Psoas muscle (tissue), 8 donors: Measurements from ENCODE around the gene KANK4. TPM values are rescaled to one million over a fixed set of nuclear protein-coding genes. Genes with fewer than 3 reads are reported as not detected.

Experiments
- ATAC-seq, 4 donors: fragments of 200-7000 bp; cut with Tn5 transposase; one replicate each; pipeline ENCODE4 v1.9.1; 2020; ENCODE audit warnings: moderate library complexity in 3 of 4, mild to moderate bottlenecking in 2 of 4
- DNase-seq, 2 donors: peaks; one replicate each; pipeline ENCODE4 v3.0.0-alpha.2; 2020
- H3K27ac ChIP-seq: fragments of 200-600 bp; one replicate; pipeline ENCODE4 v1.8.0; 2022
- H3K27me3 ChIP-seq, 3 donors: fragments of 200-600 bp in 1 of 3; one replicate each; pipeline versions ENCODE4 v1.6.1 to v1.8.0; 2013 to 2022; ENCODE audit warnings: low read length in 2 of 3, mild to moderate bottlenecking in 2 of 3, moderate library complexity in 1 of 3; ENCODE audit not compliant: insufficient read depth in 3 of 3
- H3K36me3 ChIP-seq, 2 donors: fragments of 200-600 bp in 1 of 2; one replicate each; pipeline versions ENCODE4 v1.6.1 to v1.8.0; 2013 to 2022; ENCODE audit warnings: low read depth in 1 of 2, mild to moderate bottlenecking in 1 of 2, moderate library complexity in 1 of 2; ENCODE audit not compliant: insufficient read depth in 1 of 2
- H3K4me1 ChIP-seq: fragments of 200-600 bp; one replicate; pipeline ENCODE4 v1.8.0; 2022
- H3K4me3 ChIP-seq: fragments of 200-600 bp; one replicate; pipeline ENCODE4 v1.8.0; 2022; ENCODE audit warnings: mild to moderate bottlenecking
- H3K9me3 ChIP-seq: fragments of 200-600 bp; one replicate; pipeline ENCODE4 v1.8.0; 2022
- CTCF ChIP-seq: fragments of 200-600 bp; IDR thresholded peaks from one replicate; pipeline ENCODE4 v1.8.0; 2022; ENCODE audit warnings: antibody characterized with exemption
- WGBS, 3 donors: extraction: QIAGEN DNeasy Blood & Tissue Kit; methylation state at CpG; one replicate each; pipeline versions ENCODE4 v1.1.6 to v1.1.7; 2013; 5-methylcytosine and 5-hydroxymethylcytosine counted together
- intact Hi-C, 2 donors: fragments of 100-400 bp; cut with DNase I; formaldehyde crosslinking; loops; one replicate each; pipeline versions ENCODE4 v1.11.0 to v1.14.2; 2022
- polyA plus RNA-seq, 3 donors: library from polyadenylated mRNA; stranded (reverse); fragments of 200-250 nt; gene quantifications; one replicate each; pipeline ENCODE4 v1.2.3, GENCODE V29; 2013
- total RNA-seq, 4 donors: library from RNA; stranded (reverse); fragmentation: NEBNext Ultra II Directional in 2 of 4; extraction: Animal tissue kit (Norgen Biotek cat#: 25700) in 2 of 4; gene quantifications; one replicate each; pipeline versions ENCODE4 v1.2.1 to v1.2.4, GENCODE V29; 2021 to 2023
- donor health status: healthy with polysubstance abuse.
- donor health status: DM: no; HTN: no; CAD: no; lungs with moderate emphysema.
- donor health status: Bipolar disorder and iron deficiency.
- donor health status: healthy.
- donor health status: DM: yes; HTN: yes; CAD: no.
- donor health status: DM: no; HTN: no; CAD: no.
- donor health status: DM: no; HTN: no; CAD: no.
- donor health status: DM: yes; HTN: yes; CAD: no.

KANK4 gene
- total and polyA plus RNA-seq, 7 donors = 0.09 to 1.1 (median 0.17) TPM; not detected in 3

- Histone ChIP-seq H3K9me3 (no peaks in the 10 kb centered on the region), H3K27ac (no peak overlapping the region), H3K4me3 (no peak overlapping the region), H3K36me3 (no peaks in the 10 kb centered on the region), H3K27me3 (no peaks in the 10 kb centered on the region), H3K4me1 (no peaks in the 10 kb centered on the region)
- intact Hi-C loops = no loop called here
- ATAC-seq (no peak), DNase-seq (no peak)
- 95 to 100% (median 99%) methylated on average over 3 of the region's 3 CpGs for WGBS, 3 donors
- TF ChIP-seq CTCF = no peak
These were observed 21.9 kb upstream of the KANK4 start for GRCh38 chr1:62341089-62341488.

- intact Hi-C loops = no loop called here
- Histone ChIP-seq H3K27ac (no peak overlapping the region), H3K4me3 (no peak overlapping the region), H3K27me3 (no peaks in the 10 kb centered on the region), H3K36me3 (no peaks in the 10 kb centered on the region), H3K9me3 (no peaks in the 10 kb centered on the region), H3K4me1 (no peaks in the 10 kb centered on the region)
- no peak for TF ChIP-seq CTCF
- DNase-seq (no peak), ATAC-seq (no peak)
- 51 to 61% (median 54%) methylated on average over 21 of the region's 21 CpGs for WGBS, 3 donors
These were observed 18.7 kb upstream of the KANK4 start for GRCh38 chr1:62337706-62338631.

GRCh38 chr1:62336995-62337705 lies 17.9 kb upstream of the KANK4 start:
- ATAC-seq = peak in 1 of 4 donors; percentile 40
- Histone ChIP-seq H3K4me1 (no peaks in the 10 kb centered on the region), H3K27ac (no peak overlapping the region), H3K9me3 (no peaks in the 10 kb centered on the region), H3K36me3 (no peaks in the 10 kb centered on the region), H3K27me3 (no peaks in the 10 kb centered on the region), H3K4me3 (no peak overlapping the region)
- no peak for TF ChIP-seq CTCF
- no peak for DNase-seq
- intact Hi-C loops = no loop called here
- WGBS, 3 donors = 54 to 73% (median 54%) methylated on average over 10 of the region's 10 CpGs

- H3K9me3 ChIP-seq = no peaks in the 10 kb centered on the region
- intact Hi-C loops = no loop called here
- no peaks in the 10 kb centered on the region for H3K4me1 ChIP-seq
- H3K4me3 ChIP-seq = no peak overlapping the region
- no peaks in the 10 kb centered on the region for H3K27me3 ChIP-seq
- WGBS, 3 donors = 69 to 72% (median 71%) methylated on average over 8 of the region's 8 CpGs
- no peaks in the 10 kb centered on the region for H3K36me3 ChIP-seq
- ATAC-seq = peak in 1 of 4 donors; percentile 16
- no peak for DNase-seq
- no peak for TF ChIP-seq CTCF
- no peak overlapping the region for H3K27ac ChIP-seq
These were observed 17.4 kb upstream of the KANK4 start for GRCh38 chr1:62336638-62336994.
